PC-3 (cell line): ENCODE data around the gene CADPS2. TPM values are rescaled to one million over a fixed set of nuclear protein-coding genes. Genes with fewer than 3 reads are reported as not detected.

Source experiments
- ATAC-seq: fragments of 200-7000 bp; cut with Tn5 transposase; 2 replicates; pipeline ENCODE4 v1.9.1; 2020; ENCODE audit warnings: mild to moderate bottlenecking, moderate library complexity
- BruUV-seq: library from RNA; stranded (reverse); fragments of 400-500 nt; replicated peaks from 2 replicates; lab custom pipeline; 2021; lab: Mats Ljungman, UMichigan
- CTCF ChIA-PET: fragments of 300-600 bp; sonication (Branson Sonifier 250); formaldehyde crosslinking; loops from one replicate; lab custom pipeline; 2022; ENCODE audit warnings: antibody characterized with exemption; lab: Charles Lee
- POLR2A ChIA-PET: fragments of 300-600 bp; sonication (Branson Sonifier 250); formaldehyde crosslinking; loops from one replicate; lab custom pipeline; 2022; ENCODE audit warnings: antibody characterized with exemption; ENCODE audit not compliant: unreplicated experiment; lab: Charles Lee
- DNase-seq: peaks from one replicate; pipeline ENCODE4 v3.0.0-alpha.2; 2015
- H2AFZ ChIP-seq: fragments of 300-600 bp; sonication (generic); 2 replicates; pipeline ENCODE4 v1.6.0; 2016; ENCODE audit warnings: antibody characterized with exemption, low read length
- H3F3A ChIP-seq: fragments of 300-600 bp; sonication (generic); one replicate; pipeline ENCODE4 v1.6.0; 2017; ENCODE audit warnings: antibody characterized with exemption, low read length, control low read depth, mild to moderate bottlenecking; ENCODE audit not compliant: unreplicated experiment
- H3K27ac ChIP-seq: fragments of 300-600 bp; sonication (generic); 2 replicates; pipeline ENCODE4 v1.5.1; 2016; ENCODE audit warnings: mild to moderate bottlenecking, low read length
- H3K27me3 ChIP-seq: fragments of 300-600 bp; sonication (generic); 2 replicates; pipeline ENCODE4 v1.6.1; 2016; ENCODE audit warnings: low read length, mixed read lengths
- H3K36me3 ChIP-seq: fragments of 300-600 bp; sonication (generic); 2 replicates; pipeline ENCODE4 v1.6.1; 2016; ENCODE audit warnings: low read depth, mixed run types, low read length, mixed read lengths
- H3K4me1 ChIP-seq: fragments of 300-600 bp; sonication (generic); 2 replicates; pipeline ENCODE4 v1.5.1; 2016; ENCODE audit warnings: low read length; ENCODE audit not compliant: insufficient read depth
- H3K4me2 ChIP-seq: fragments of 300-600 bp; sonication (generic); 2 replicates; pipeline ENCODE4 v1.6.0; 2016; ENCODE audit warnings: low read length
- H3K4me3 ChIP-seq: fragments of 300-600 bp; sonication (generic); 2 replicates; pipeline ENCODE4 v1.5.1; 2016; ENCODE audit warnings: mild to moderate bottlenecking, low read length, mixed read lengths
- H3K79me2 ChIP-seq: fragments of 300-600 bp; sonication (generic); 2 replicates; pipeline ENCODE4 v1.6.1; 2017; ENCODE audit warnings: low read length, mixed read lengths
- H3K9ac ChIP-seq: fragments of 300-600 bp; sonication (generic); 2 replicates; pipeline ENCODE4 v1.6.0; 2016; ENCODE audit warnings: mild to moderate bottlenecking, low read length
- H3K9me2 ChIP-seq: fragments of 300-600 bp; sonication (generic); replicated peaks from 2 replicates; pipeline ENCODE4 v1.6.1; 2016; ENCODE audit warnings: mixed run types, low read length, mixed read lengths
- H3K9me3 ChIP-seq: fragments of 300-600 bp; sonication (generic); 2 replicates; pipeline ENCODE4 v1.6.1; 2016; ENCODE audit warnings: low read length, mixed read lengths
- H4K20me1 ChIP-seq: fragments of 300-600 bp; sonication (generic); 2 replicates; pipeline ENCODE4 v1.6.1; 2016; ENCODE audit warnings: low read length, mixed read lengths
- EZH2 ChIP-seq: fragments of 300-600 bp; sonication (generic); IDR thresholded peaks from one replicate; pipeline ENCODE4 v1.6.1; 2017; ENCODE audit warnings: antibody characterized with exemption, mild to moderate bottlenecking, low read length; ENCODE audit not compliant: unreplicated experiment
- EZH2phosphoT487 ChIP-seq: fragments of 300-600 bp; sonication (generic); IDR thresholded peaks from 2 replicates; pipeline ENCODE4 v1.6.1; 2018; ENCODE audit warnings: mild to moderate bottlenecking, antibody characterized with exemption, low read length, borderline replicate concordance
- intact Hi-C: fragments of 100-400 bp; cut with micrococcal nuclease; formaldehyde crosslinking; loops from 2 replicates; pipeline ENCODE4 v1.9.0; 2023
- total RNA-seq: library from RNA; depleted of rRNA; stranded (reverse); fragments of >200 nt; gene quantifications from 2 replicates; pipeline ENCODE4 v1.2.3, GENCODE V29; 2014
- TF ChIP-seq, protein P1 (sequence below): fragments of 300-600 bp; sonication (generic); conservative IDR thresholded peaks from 2 replicates; pipeline ENCODE4 v1.5.1; 2017; ENCODE audit warnings: antibody characterized with exemption, low read depth, mild to moderate bottlenecking, low read length

Gene CADPS2
- total RNA-seq, 1 experiment from 2014 or later: 9.4 TPM

- Histone ChIP-seq H4K20me1 (no peaks in the 10 kb centered on the region), H3K4me1 (no peaks in the 10 kb centered on the region), H3K9me3 (no peaks in the 10 kb centered on the region), H3K4me2 (no peak overlapping the region), H3K36me3 (no peaks in the 10 kb centered on the region), H2AFZ (no peak overlapping the region), H3K27ac (no peak overlapping the region), H3F3A (no peaks in the 10 kb centered on the region), H3K27me3 (no peaks in the 10 kb centered on the region), H3K9ac (no peak overlapping the region), H3K4me3 (no peak overlapping the region), H3K9me2 (no peaks in the 10 kb centered on the region), H3K79me2 (no peaks in the 10 kb centered on the region)
- DNase-seq (no peak), ATAC-seq (no peak)
- CTCF ChIA-PET: no interaction called here
- POLR2A ChIA-PET: no interaction called here
- BruUV-seq: no TSS peak
- TF ChIP-seq EZH2phosphoT487: no peak
- no peak for TF ChIP-seq EZH2
- TF ChIP-seq, protein P1, sequence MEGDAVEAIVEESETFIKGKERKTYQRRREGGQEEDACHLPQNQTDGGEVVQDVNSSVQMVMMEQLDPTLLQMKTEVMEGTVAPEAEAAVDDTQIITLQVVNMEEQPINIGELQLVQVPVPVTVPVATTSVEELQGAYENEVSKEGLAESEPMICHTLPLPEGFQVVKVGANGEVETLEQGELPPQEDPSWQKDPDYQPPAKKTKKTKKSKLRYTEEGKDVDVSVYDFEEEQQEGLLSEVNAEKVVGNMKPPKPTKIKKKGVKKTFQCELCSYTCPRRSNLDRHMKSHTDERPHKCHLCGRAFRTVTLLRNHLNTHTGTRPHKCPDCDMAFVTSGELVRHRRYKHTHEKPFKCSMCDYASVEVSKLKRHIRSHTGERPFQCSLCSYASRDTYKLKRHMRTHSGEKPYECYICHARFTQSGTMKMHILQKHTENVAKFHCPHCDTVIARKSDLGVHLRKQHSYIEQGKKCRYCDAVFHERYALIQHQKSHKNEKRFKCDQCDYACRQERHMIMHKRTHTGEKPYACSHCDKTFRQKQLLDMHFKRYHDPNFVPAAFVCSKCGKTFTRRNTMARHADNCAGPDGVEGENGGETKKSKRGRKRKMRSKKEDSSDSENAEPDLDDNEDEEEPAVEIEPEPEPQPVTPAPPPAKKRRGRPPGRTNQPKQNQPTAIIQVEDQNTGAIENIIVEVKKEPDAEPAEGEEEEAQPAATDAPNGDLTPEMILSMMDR: no peak
- intact Hi-C loops: no loop called here
Observed at GRCh38 chr7:122827763-122828162, 58.5 kb downstream of the CADPS2 start.

- Histone ChIP-seq H3K27ac (no peak overlapping the region), H3K27me3 (no peaks in the 10 kb centered on the region), H3K79me2 (no peaks in the 10 kb centered on the region), H4K20me1 (no peaks in the 10 kb centered on the region), H3K4me3 (no peak overlapping the region), H2AFZ (no peak overlapping the region), H3K9ac (no peak overlapping the region), H3K9me2 (no peaks in the 10 kb centered on the region), H3F3A (no peaks in the 10 kb centered on the region), H3K4me2 (no peak overlapping the region), H3K4me1 (no peaks in the 10 kb centered on the region), H3K36me3 (no peaks in the 10 kb centered on the region), H3K9me3 (no peaks in the 10 kb centered on the region)
- ChIA-PET CTCF (no interaction called here), POLR2A (no interaction called here)
- TF ChIP-seq EZH2phosphoT487 (no peak), EZH2 (no peak)
- TF ChIP-seq, protein P1: no peak
- BruUV-seq: no TSS peak
- DNase-seq (no peak), ATAC-seq (no peak)
- intact Hi-C loops: no loop called here
Observed at GRCh38 chr7:122813845-122814244, 72.4 kb downstream of the CADPS2 start.

GRCh38 chr7:122803851-122804250 lies 82.4 kb downstream of the CADPS2 start:
- H3K4me3 ChIP-seq: no peak overlapping the region
- H3K9me3 ChIP-seq: no peaks in the 10 kb centered on the region
- no peak overlapping the region for H3K27ac ChIP-seq
- intact Hi-C loops: loop anchor here (1.0 kb wide), 4 partner anchors 79 to 350 kb away; no protein-coding TSS in a partner anchor
- no peaks in the 10 kb centered on the region for H3K4me1 ChIP-seq
- no peaks in the 10 kb centered on the region for H3F3A ChIP-seq
- CTCF ChIA-PET: interaction anchor here (0.6 to 0.9 kb wide), 2 partner anchors 82 to 351 kb away, joined by 4 to 5 read pairs; no protein-coding TSS in a partner anchor
- H2AFZ ChIP-seq: no peak overlapping the region
- DNase-seq (no peak), ATAC-seq (no peak; the same call in 1 of the 2 replicates)
- TF ChIP-seq EZH2 (no peak), EZH2phosphoT487 (no peak)
- TF ChIP-seq, protein P1: no peak
- no peaks in the 10 kb centered on the region for H3K79me2 ChIP-seq
- BruUV-seq: no TSS peak
- no peaks in the 10 kb centered on the region for H3K27me3 ChIP-seq
- H4K20me1 ChIP-seq: no peaks in the 10 kb centered on the region
- no peak overlapping the region for H3K4me2 ChIP-seq
- POLR2A ChIA-PET: interaction anchor here (0.7 kb wide), 1 partner anchor 169 kb away, joined by 3 read pairs; no protein-coding TSS in a partner anchor
- no peaks in the 10 kb centered on the region for H3K36me3 ChIP-seq
- H3K9me2 ChIP-seq: no peaks in the 10 kb centered on the region
- H3K9ac ChIP-seq: no peak overlapping the region
